ENCODE data around the gene EGFL7.

DNA sequence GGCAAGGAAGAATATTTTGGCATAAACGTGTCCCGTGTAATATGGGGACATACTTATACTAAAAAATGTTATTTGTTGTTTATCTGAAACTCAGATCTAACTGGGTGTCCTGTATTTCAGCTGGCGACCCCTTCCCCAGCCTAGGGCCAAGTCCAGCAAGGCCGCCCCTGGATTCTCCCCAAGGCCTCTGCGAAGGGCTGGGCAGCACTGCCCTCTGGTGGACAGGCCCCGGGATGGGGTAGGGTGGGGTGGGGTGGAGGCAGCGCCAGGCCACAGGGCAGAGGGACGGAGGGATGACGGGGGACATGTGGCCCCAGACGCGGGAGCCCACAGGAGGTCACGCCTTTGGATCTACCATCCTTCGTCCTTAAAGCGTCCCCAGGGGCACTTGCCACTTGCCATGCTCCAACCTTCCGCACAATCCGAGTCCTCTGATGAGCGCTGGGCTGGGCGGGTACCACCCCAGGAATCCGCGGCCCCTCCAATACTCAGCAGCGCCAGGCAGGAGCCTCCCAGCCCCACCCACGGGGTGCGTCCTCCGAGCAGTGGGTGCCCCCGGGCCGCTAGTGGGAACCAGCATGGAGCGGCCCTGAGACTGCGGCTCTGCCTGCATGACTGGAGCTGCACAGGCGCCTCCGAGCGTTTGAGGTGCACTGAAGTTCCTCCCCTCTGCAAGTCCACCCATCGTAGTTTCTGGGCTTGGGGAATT is 31.6 kb downstream of the EGFL7 start:
- TF ChIP-seq, protein P1, sequence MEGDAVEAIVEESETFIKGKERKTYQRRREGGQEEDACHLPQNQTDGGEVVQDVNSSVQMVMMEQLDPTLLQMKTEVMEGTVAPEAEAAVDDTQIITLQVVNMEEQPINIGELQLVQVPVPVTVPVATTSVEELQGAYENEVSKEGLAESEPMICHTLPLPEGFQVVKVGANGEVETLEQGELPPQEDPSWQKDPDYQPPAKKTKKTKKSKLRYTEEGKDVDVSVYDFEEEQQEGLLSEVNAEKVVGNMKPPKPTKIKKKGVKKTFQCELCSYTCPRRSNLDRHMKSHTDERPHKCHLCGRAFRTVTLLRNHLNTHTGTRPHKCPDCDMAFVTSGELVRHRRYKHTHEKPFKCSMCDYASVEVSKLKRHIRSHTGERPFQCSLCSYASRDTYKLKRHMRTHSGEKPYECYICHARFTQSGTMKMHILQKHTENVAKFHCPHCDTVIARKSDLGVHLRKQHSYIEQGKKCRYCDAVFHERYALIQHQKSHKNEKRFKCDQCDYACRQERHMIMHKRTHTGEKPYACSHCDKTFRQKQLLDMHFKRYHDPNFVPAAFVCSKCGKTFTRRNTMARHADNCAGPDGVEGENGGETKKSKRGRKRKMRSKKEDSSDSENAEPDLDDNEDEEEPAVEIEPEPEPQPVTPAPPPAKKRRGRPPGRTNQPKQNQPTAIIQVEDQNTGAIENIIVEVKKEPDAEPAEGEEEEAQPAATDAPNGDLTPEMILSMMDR (IDR thresholded peaks at IDR 0.05), result peak; percentile 60 to 81 (median 73)
- no peak for TF ChIP-seq POLR2A (IDR thresholded peaks at IDR 0.05)
